Femur (tissue), 1 donor: ENCODE measurements around the gene FERMT1.
"Not testable (repeated sequence)": the region's sequence is repeated elsewhere in the genome, so short reads cannot be mapped to it uniquely, and the experiment has no call there.

Experiments
- DNase-seq: peaks from one replicate; pipeline ENCODE4 v3.0.0-alpha.2; 2017

The FERMT1 gene

GRCh38 chr20:6036213-6036612 lies 86.6 kb downstream of the FERMT1 start:
- no peak for DNase-seq

- DNase-seq = no peak
These were observed 88.5 kb downstream of the FERMT1 start for GRCh38 chr20:6034134-6034969.

- not testable (repeated sequence) for DNase-seq
These were observed 89.9 kb downstream of the FERMT1 start for GRCh38 chr20:6032907-6033306.

GRCh38 chr20:6030453-6031080 lies 92.3 kb downstream of the FERMT1 start:
- no peak for DNase-seq

GRCh38 chr20:6029538-6029937 lies 93.3 kb downstream of the FERMT1 start:
- no peak for DNase-seq

- no peak for DNase-seq
These were observed 94.0 kb downstream of the FERMT1 start for GRCh38 chr20:6028818-6029217.

- DNase-seq = no peak
These were observed 96.8 kb downstream of the FERMT1 start for GRCh38 chr20:6026051-6026450.
